GM12878 (cell line): Measurements from ENCODE around the gene MTFR2. TPM values are rescaled to one million over a fixed set of nuclear protein-coding genes. Genes with fewer than 3 reads are reported as not detected.

Source experiments
- ATAC-seq: fragments of 200-7000 bp; cut with Tn5 transposase; 3 replicates; pipeline ENCODE4 v1.9.1; 2020; ENCODE audit warnings: mild to moderate bottlenecking, moderate library complexity
- BruUV-seq: library from RNA; stranded (reverse); fragments of 400-500 nt; replicated peaks from 2 replicates; lab custom pipeline; 2021; lab: Mats Ljungman, UMichigan
- CTCF ChIA-PET: fragments of 300-600 bp; sonication (Branson Sonifier 250); formaldehyde crosslinking; extraction: SDS; loops from one replicate; lab custom pipeline; 2021; ENCODE audit warnings: inconsistent platforms; lab: Yijun Ruan, JAX
- POLR2A ChIA-PET: fragments of 350-600 bp; formaldehyde crosslinking; extraction: SDS; loops from one replicate; lab custom pipeline; 2021; ENCODE audit warnings: inconsistent platforms; lab: Charles Lee
- RAD21 ChIA-PET: fragments of 300-600 bp; sonication (Branson Sonifier 250); formaldehyde crosslinking; loops from one replicate; lab custom pipeline; 2023; ENCODE audit warnings: antibody characterized with exemption; ENCODE audit not compliant: unreplicated experiment; lab: Charles Lee
- SMC1A ChIA-PET: fragments of 300-600 bp; sonication (Branson Sonifier 250); formaldehyde crosslinking; loops from one replicate; lab custom pipeline; 2023; ENCODE audit not compliant: unreplicated experiment, uncharacterized antibody; lab: Charles Lee
- DNase-seq: peaks from one replicate; pipeline ENCODE4 v3.0.0-alpha.2; 2011; ENCODE audit warnings: low read depth, low spot score
- FAIRE-seq: peaks from 3 replicates; lab custom pipeline; 2011; peaks lifted over from hg19 to GRCh38; lab: Jason Lieb, UNC
- H2AFZ ChIP-seq: 2 replicates; pipeline ENCODE4 v1.6.0; 2011; ENCODE audit warnings: low read depth, low read length, control low read depth; ENCODE audit not compliant: control insufficient read depth
- H3K27ac ChIP-seq: 2 replicates; pipeline ENCODE4 v1.5.1; 2011; ENCODE audit warnings: control low read depth; ENCODE audit not compliant: control insufficient read depth, insufficient read depth
- H3K27me3 ChIP-seq, 2 experiments: replicated peaks in 1 of 2; 2 replicates each; pipeline versions ENCODE4 v1.6.0 to v1.6.1; 2011; ENCODE audit warnings: low read length in 1 of 2; ENCODE audit not compliant: control insufficient read depth in 2 of 2, insufficient read depth in 2 of 2
- H3K36me3 ChIP-seq, 2 experiments: 2 replicates each; pipeline ENCODE4 v1.5.1; 2011; ENCODE audit warnings: low read length in 1 of 2; ENCODE audit not compliant: control insufficient read depth in 2 of 2, insufficient read depth in 2 of 2
- H3K4me1 ChIP-seq: 2 replicates; pipeline ENCODE4 v1.6.1; 2011; ENCODE audit warnings: mild to moderate bottlenecking, low read length, moderate library complexity, mixed read lengths; ENCODE audit not compliant: control insufficient read depth, insufficient read depth
- H3K4me2 ChIP-seq: 2 replicates; pipeline ENCODE4 v1.6.0; 2011; ENCODE audit warnings: control low read depth; ENCODE audit not compliant: control insufficient read depth, insufficient read depth
- H3K4me3 ChIP-seq: fragments of 200-600 bp; sonication (generic); 2 replicates; pipeline ENCODE4 v1.5.1; 2016
- H3K79me2 ChIP-seq: 2 replicates; pipeline ENCODE4 v1.6.0; 2011; ENCODE audit warnings: low read length; ENCODE audit not compliant: control insufficient read depth, insufficient read depth
- H3K9ac ChIP-seq: 2 replicates; pipeline ENCODE4 v1.8.0; 2011; ENCODE audit warnings: low read length, control low read depth, mixed read lengths; ENCODE audit not compliant: control insufficient read depth, insufficient read depth
- H3K9me3 ChIP-seq: replicated peaks from 3 replicates; pipeline ENCODE4 v1.5.1; 2011; ENCODE audit warnings: mild to moderate bottlenecking, low read length; ENCODE audit not compliant: control insufficient read depth, insufficient read depth
- H4K20me1 ChIP-seq: 2 replicates; pipeline ENCODE4 v1.6.0; 2011; ENCODE audit not compliant: control insufficient read depth, insufficient read depth
- CEBPB ChIP-seq, 2 experiments: fragments of 150-350 bp in 1 of 2; IDR thresholded peaks; 2 replicates each; pipeline ENCODE4 v1.6.1; 2012 to 2014; ENCODE audit warnings: low read depth in 2 of 2, low read length in 2 of 2, borderline replicate concordance in 1 of 2, inconsistent platforms in 1 of 2
- FOS ChIP-seq: IDR thresholded peaks from 3 replicates; pipeline ENCODE4 v1.6.1; 2011; ENCODE audit warnings: borderline replicate concordance; ENCODE audit not compliant: insufficient read length; ENCODE audit errors: extremely low read depth
- LARP7 ChIP-seq: fragments of 450-650 bp; IDR thresholded peaks from 2 replicates; pipeline ENCODE4 v1.6.1; 2017; ENCODE audit warnings: mild to moderate bottlenecking
- MEF2A ChIP-seq: IDR thresholded peaks from 2 replicates; pipeline ENCODE4 v1.6.1; 2011; ENCODE audit warnings: low read depth, mild to moderate bottlenecking, low read length, moderate library complexity; ENCODE audit not compliant: insufficient read depth
- SMAD1 ChIP-seq: fragments of 450-650 bp; IDR thresholded peaks from 2 replicates; pipeline ENCODE4 v1.6.1; 2018; ENCODE audit warnings: mild to moderate bottlenecking, low read depth; ENCODE audit not compliant: partially characterized antibody
- SUPT20H ChIP-seq: IDR thresholded peaks from 2 replicates; pipeline ENCODE4 v1.6.1; 2011; ENCODE audit warnings: low read depth, mild to moderate bottlenecking, low read length, moderate library complexity, borderline replicate concordance; ENCODE audit not compliant: control insufficient read depth
- YY1 ChIP-seq: IDR thresholded peaks from 2 replicates; pipeline ENCODE4 v1.6.1; 2011; ENCODE audit warnings: low read depth, mild to moderate bottlenecking, low read length
- WGBS: methylation state at CpG from one replicate; pipeline ENCODE4 v1.1.6; 2016; ENCODE audit warnings: low lambda C conversion rate; ENCODE audit not compliant: insufficient replicate concordance, insufficient coverage; ENCODE audit errors: missing lambda C conversion rate; 5-methylcytosine and 5-hydroxymethylcytosine counted together
- in situ Hi-C: fragments of 300-500 bp; cut with MboI; formaldehyde crosslinking; loops from 9 replicates; pipeline ENCODE4 v1.14.3; 2018; ENCODE audit warnings: mixed read lengths
- intact Hi-C: fragments of 100-400 bp; cut with micrococcal nuclease; formaldehyde crosslinking; loops from one replicate; pipeline ENCODE4 v1.14.2; 2022; ENCODE audit not compliant: unreplicated experiment
- polyA plus RNA-seq, 11 experiments: library from polyadenylated mRNA; depleted of rRNA in 4 of 11; unstranded in 6 of 11; stranded (reverse) in 5 of 11; fragments of >200 nt; fragmentation: Nextera tagmentation in 4 of 11; fragmentation: Illumina TruSeq in 1 of 11; extraction: Ambion mirVana in 4 of 11; extraction: Trizol in 1 of 11; gene quantifications; 1 replicate in 1 of 11; 2 replicates in 10 of 11; pipeline versions ENCODE4 v1.2.1 to v1.2.3, GENCODE V29; 2011 to 2016; ENCODE audit warnings: inconsistent platforms in 2 of 11, missing spikeins in 2 of 11, low read depth in 1 of 11
- total RNA-seq, 4 experiments: library from RNA; depleted of rRNA in 3 of 4; stranded (reverse); fragments of >200 nt in 3 of 4; fragmentation: Illumina TruSeq in 1 of 4; extraction: Trizol in 1 of 4; gene quantifications; 2 replicates each; pipeline versions ENCODE4 v1.2.1 to v1.2.3, GENCODE V29; 2013 to 2021
- TF ChIP-seq, protein P1 (sequence below): IDR thresholded peaks from 2 replicates; pipeline ENCODE4 v1.6.1; 2012; ENCODE audit warnings: improper control_type of control experiment, low read depth, low read length; ENCODE audit not compliant: insufficient replicate concordance
- TF ChIP-seq, protein P2 (sequence below): fragments of 450-650 bp; IDR thresholded peaks from 2 replicates; pipeline ENCODE4 v1.6.1; 2018; ENCODE audit warnings: mild to moderate bottlenecking, low read depth, moderate library complexity; ENCODE audit not compliant: partially characterized antibody

The MTFR2 gene
- total and polyA plus RNA-seq, 10 of the 15 experiments (the other 5 are each of a cell fraction or from before 2014, with no cell fraction given): 7.3 to 33.5 (median 25.3) TPM

DNA sequence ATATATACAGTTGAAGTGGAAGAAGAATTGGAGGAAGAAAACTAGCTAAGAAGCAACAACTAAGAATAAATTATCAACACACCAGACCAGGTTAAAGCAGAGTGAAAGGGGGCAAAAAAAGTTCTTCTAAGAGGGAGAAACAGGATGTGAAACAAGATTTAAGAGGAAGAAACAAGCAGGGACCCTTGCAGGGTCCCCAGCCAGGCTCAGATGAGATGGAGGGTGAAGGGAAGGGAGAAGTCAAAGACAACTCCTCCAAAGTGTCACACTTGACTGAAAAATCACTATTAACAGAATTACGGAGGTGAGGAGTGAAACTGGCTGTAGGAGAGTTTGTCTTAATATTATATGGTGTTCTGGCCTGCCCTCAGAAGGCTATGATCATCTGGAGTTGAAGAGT, 65.4 kb downstream of the MTFR2 start:
- ChIA-PET RAD21 (no interaction called here), POLR2A (no interaction called here), SMC1A (no interaction called here), CTCF (no interaction called here)
- no TSS peak for BruUV-seq
- H3K9ac ChIP-seq: no peak overlapping the region
- no peaks in the 10 kb centered on the region for H3K9me3 ChIP-seq
- no peak overlapping the region for H3K4me2 ChIP-seq
- in situ Hi-C loops (no loop called here), intact Hi-C loops (no loop called here)
- no peak for FAIRE-seq
- no peaks in the 10 kb centered on the region for H3K79me2 ChIP-seq
- no peaks in the 10 kb centered on the region for H3K4me1 ChIP-seq
- no peaks in the 10 kb centered on the region for H3K36me3 ChIP-seq
- 0% methylated on average over 1 of the region's 1 CpG for WGBS
- no peak for DNase-seq
- no peaks in the 10 kb centered on the region for H4K20me1 ChIP-seq
- no peak overlapping the region for H3K4me3 ChIP-seq
- H3K27me3 ChIP-seq: no peaks in the 10 kb centered on the region; a peak in 1 of 4 replicates
- H3K27ac ChIP-seq: no peak overlapping the region
- TF ChIP-seq YY1: no peak
- no peak for TF ChIP-seq CEBPB (IDR thresholded peaks at IDR 0.05; ENCODE audit: borderline replicate concordance in 1 of 2, low read depth in 2 of 2, low read length in 2 of 2)
- no peak for TF ChIP-seq LARP7
- H2AFZ ChIP-seq: no peak overlapping the region
- no peak for ATAC-seq

DNA sequence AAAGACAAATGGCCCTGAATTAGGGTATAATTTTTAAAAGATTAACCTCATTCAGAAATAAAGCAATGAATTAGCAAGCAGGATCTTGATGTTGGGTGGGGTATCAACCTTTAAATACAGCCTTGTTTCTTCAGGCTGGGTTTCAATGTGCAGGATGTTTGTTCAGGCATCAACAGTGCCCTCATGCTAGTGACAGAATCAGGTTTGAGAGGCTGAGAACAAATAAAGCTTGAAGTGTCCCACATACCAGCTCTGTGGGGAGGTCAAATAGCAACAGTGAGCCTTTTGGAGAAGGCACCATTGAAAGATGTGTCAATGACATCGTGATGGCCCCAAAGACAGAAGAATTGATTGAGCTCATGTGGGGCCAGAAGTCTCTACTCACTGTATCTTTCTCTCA, 68.2 kb downstream of the MTFR2 start:
- intact Hi-C loops: no loop called here
- CTCF ChIA-PET: no interaction called here
- DNase-seq (no peak), FAIRE-seq (no peak), ATAC-seq (no peak)
- Histone ChIP-seq H3K9me3 (no peaks in the 10 kb centered on the region), H3K36me3 (no peaks in the 10 kb centered on the region), H3K4me1 (no peaks in the 10 kb centered on the region), H3K79me2 (no peaks in the 10 kb centered on the region), H2AFZ (no peak overlapping the region), H3K27me3 (no peaks in the 10 kb centered on the region; a peak in 1 of 4 replicates), H3K9ac (no peak overlapping the region), H3K27ac (no peak overlapping the region), H4K20me1 (no peaks in the 10 kb centered on the region), H3K4me2 (no peak overlapping the region), H3K4me3 (no peak overlapping the region)
- POLR2A ChIA-PET: no interaction called here
- SMC1A ChIA-PET: no interaction called here
- no TSS peak for BruUV-seq
- RAD21 ChIA-PET: no interaction called here
- in situ Hi-C loops: no loop called here
- WGBS: 38% methylated on average over 1 of the region's 1 CpG
- TF ChIP-seq SMAD1: no peak
- TF ChIP-seq MEF2A: no peak
- no peak for TF ChIP-seq SUPT20H
- TF ChIP-seq, protein P1, sequence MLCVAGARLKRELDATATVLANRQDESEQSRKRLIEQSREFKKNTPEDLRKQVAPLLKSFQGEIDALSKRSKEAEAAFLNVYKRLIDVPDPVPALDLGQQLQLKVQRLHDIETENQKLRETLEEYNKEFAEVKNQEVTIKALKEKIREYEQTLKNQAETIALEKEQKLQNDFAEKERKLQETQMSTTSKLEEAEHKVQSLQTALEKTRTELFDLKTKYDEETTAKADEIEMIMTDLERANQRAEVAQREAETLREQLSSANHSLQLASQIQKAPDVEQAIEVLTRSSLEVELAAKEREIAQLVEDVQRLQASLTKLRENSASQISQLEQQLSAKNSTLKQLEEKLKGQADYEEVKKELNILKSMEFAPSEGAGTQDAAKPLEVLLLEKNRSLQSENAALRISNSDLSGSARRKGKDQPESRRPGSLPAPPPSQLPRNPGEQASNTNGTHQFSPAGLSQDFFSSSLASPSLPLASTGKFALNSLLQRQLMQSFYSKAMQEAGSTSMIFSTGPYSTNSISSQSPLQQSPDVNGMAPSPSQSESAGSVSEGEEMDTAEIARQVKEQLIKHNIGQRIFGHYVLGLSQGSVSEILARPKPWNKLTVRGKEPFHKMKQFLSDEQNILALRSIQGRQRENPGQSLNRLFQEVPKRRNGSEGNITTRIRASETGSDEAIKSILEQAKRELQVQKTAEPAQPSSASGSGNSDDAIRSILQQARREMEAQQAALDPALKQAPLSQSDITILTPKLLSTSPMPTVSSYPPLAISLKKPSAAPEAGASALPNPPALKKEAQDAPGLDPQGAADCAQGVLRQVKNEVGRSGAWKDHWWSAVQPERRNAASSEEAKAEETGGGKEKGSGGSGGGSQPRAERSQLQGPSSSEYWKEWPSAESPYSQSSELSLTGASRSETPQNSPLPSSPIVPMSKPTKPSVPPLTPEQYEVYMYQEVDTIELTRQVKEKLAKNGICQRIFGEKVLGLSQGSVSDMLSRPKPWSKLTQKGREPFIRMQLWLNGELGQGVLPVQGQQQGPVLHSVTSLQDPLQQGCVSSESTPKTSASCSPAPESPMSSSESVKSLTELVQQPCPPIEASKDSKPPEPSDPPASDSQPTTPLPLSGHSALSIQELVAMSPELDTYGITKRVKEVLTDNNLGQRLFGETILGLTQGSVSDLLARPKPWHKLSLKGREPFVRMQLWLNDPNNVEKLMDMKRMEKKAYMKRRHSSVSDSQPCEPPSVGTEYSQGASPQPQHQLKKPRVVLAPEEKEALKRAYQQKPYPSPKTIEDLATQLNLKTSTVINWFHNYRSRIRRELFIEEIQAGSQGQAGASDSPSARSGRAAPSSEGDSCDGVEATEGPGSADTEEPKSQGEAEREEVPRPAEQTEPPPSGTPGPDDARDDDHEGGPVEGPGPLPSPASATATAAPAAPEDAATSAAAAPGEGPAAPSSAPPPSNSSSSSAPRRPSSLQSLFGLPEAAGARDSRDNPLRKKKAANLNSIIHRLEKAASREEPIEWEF: no peak
- no peak for TF ChIP-seq FOS
- TF ChIP-seq, protein P2, sequence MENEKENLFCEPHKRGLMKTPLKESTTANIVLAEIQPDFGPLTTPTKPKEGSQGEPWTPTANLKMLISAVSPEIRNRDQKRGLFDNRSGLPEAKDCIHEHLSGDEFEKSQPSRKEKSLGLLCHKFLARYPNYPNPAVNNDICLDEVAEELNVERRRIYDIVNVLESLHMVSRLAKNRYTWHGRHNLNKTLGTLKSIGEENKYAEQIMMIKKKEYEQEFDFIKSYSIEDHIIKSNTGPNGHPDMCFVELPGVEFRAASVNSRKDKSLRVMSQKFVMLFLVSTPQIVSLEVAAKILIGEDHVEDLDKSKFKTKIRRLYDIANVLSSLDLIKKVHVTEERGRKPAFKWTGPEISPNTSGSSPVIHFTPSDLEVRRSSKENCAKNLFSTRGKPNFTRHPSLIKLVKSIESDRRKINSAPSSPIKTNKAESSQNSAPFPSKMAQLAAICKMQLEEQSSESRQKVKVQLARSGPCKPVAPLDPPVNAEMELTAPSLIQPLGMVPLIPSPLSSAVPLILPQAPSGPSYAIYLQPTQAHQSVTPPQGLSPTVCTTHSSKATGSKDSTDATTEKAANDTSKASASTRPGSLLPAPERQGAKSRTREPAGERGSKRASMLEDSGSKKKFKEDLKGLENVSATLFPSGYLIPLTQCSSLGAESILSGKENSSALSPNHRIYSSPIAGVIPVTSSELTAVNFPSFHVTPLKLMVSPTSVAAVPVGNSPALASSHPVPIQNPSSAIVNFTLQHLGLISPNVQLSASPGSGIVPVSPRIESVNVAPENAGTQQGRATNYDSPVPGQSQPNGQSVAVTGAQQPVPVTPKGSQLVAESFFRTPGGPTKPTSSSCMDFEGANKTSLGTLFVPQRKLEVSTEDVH: no peak
